Stimulated activated CD8-positive, alpha-beta memory T cell treated with anti-CD3 and anti-CD28 coated beads, Interleukin-4, amount 100 ng/mL, for 4 hours (primary cell): Measurements from ENCODE around the gene PTPRB.

ENCODE experiments used
- DNase-seq, 2 donors: peaks; one replicate each; pipeline ENCODE4 v3.0.0-alpha.2; 2020; ENCODE audit warnings: low read depth in 2 of 2, low spot score in 1 of 2

PTPRB gene

DNA sequence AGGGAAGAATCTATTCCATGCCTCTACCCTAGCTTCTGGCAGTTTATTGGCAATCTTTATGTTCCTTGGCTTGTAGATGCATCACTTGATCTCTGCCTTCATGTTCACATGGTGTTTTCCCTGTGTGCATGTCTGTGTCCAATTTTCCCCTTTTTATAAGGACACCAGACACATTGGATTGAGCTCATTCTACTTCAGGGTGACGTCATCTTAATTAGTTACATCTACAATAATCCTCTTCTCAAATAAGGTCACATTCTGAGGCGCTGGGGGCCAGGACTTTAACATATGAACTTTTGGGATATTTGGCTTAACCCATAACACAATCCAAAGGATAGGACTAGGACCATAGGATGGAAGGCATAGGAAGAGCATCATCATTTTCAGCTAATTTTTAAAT, 169.8 kb downstream of the PTPRB start:
- DNase-seq, result no peak

DNA sequence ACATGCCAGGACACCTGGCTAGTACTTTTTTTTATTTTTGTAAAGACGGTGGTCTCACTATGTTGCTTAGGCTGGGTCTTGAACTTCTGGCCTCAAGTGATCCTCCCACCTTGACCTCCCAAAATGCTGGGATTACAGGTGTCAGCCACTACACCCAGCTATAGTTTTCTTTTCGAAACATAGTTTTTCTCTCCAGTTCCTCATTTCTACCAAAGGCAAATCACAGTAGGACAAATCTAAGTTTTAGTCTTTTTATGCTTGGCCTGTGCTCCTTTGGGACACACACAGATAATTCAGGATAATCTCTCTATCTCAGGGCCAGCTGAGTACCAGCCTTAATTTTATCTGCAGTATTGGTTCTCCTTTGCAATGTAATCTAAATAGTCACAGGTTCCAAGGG, 170.5 kb downstream of the PTPRB start:
- DNase-seq, result no peak
